Esophagus muscularis mucosa (tissue), 4 donors: ENCODE measurements around the gene RABEP1. TPM values are rescaled to one million over a fixed set of nuclear protein-coding genes. Genes with fewer than 3 reads are reported as not detected.

Experiments used
- DNase-seq: peaks from one replicate; pipeline ENCODE4 v3.0.0-alpha.2; 2017; ENCODE audit errors: extremely low spot score
- H3K27ac ChIP-seq, 4 donors: fragments of 200-600 bp; sonication (generic); replicated peaks in 1 of 4; 1 replicate in 3 of 4; 2 replicates in 1 of 4; pipeline ENCODE4 v1.5.1; 2016 to 2019; ENCODE audit warnings: mild to moderate bottlenecking in 1 of 4
- H3K27me3 ChIP-seq, 4 donors: fragments of 200-600 bp; sonication (generic); one replicate each; pipeline versions ENCODE4 v1.5.1 to v1.6.0; 2016 to 2019
- H3K36me3 ChIP-seq, 4 donors: fragments of 200-600 bp; sonication (generic); one replicate each; pipeline ENCODE4 v1.5.1; 2016 to 2019
- H3K4me1 ChIP-seq, 4 donors: fragments of 200-600 bp; sonication (generic); one replicate each; pipeline ENCODE4 v1.5.1; 2016 to 2019
- H3K4me3 ChIP-seq, 4 donors: fragments of 200-600 bp; sonication (generic); 1 replicate in 2 of 4; 2 replicates in 2 of 4; pipeline ENCODE4 v1.5.1; 2016 to 2019; ENCODE audit warnings: mild to moderate bottlenecking in 4 of 4, moderate library complexity in 1 of 4
- H3K9me3 ChIP-seq, 4 donors: fragments of 200-600 bp; sonication (generic); 1 replicate in 3 of 4; 2 replicates in 1 of 4; pipeline ENCODE4 v1.5.1; 2016 to 2019
- CTCF ChIP-seq, 3 experiments: fragments of 200-600 bp in 2 of 3; fragments of 450-650 bp in 1 of 3; sonication (generic) in 2 of 3; IDR thresholded peaks; one replicate each; pipeline ENCODE4 v1.5.1; 2017 to 2019; ENCODE audit warnings: antibody characterized with exemption in 3 of 3, mild to moderate bottlenecking in 2 of 3, moderate library complexity in 1 of 3
- EP300 ChIP-seq: sonication (generic); formaldehyde crosslinking; IDR thresholded peaks from one replicate; pipeline ENCODE4 v1.6.1; 2017; ENCODE audit warnings: antibody characterized with exemption
- POLR2A ChIP-seq: fragments of 450-650 bp; IDR thresholded peaks from one replicate; pipeline ENCODE4 v1.6.1; 2017; ENCODE audit warnings: antibody characterized with exemption, moderate library complexity, mild to moderate bottlenecking, low read depth
- POLR2AphosphoS5 ChIP-seq, 2 donors: sonication (generic); formaldehyde crosslinking; IDR thresholded peaks; one replicate each; pipeline ENCODE4 v1.6.1; 2017; ENCODE audit warnings: antibody characterized with exemption in 2 of 2
- WGBS: methylation state at CpG from one replicate; pipeline ENCODE4 v1.1.5; 2018; 5-methylcytosine and 5-hydroxymethylcytosine counted together
- intact Hi-C: fragments of 100-400 bp; cut with DNase I; formaldehyde crosslinking; loops from one replicate; pipeline ENCODE4 v1.15.1; 2023
- total RNA-seq, 4 donors: library from RNA; depleted of rRNA; stranded (reverse); fragments of >200 nt; gene quantifications; one replicate each; pipeline versions ENCODE4 v1.1.0 to v1.2.1, GENCODE V29; 2016

The RABEP1 gene
- total RNA-seq, 4 donors from 2014 or later: 39.5 to 49.7 (median 43.1) TPM

- Histone ChIP-seq H3K36me3 (peaks cover 0 to 10% (median 1%) of the 10 kb centered on the region in 4 donors), H3K4me1 (peaks cover 0 to 5% (median 0%) of the 10 kb centered on the region in 4 donors), H3K27ac (no peak overlapping the region), H3K27me3 (no peaks in the 10 kb centered on the region), H3K9me3 (no peaks in the 10 kb centered on the region), H3K4me3 (no peak overlapping the region)
- 94% methylated on average over 4 of the region's 4 CpGs for WGBS
- TF ChIP-seq POLR2AphosphoS5 (IDR thresholded peaks at IDR 0.05) (no peak), EP300 (no peak), CTCF (IDR thresholded peaks at IDR 0.05) (no peak), POLR2A (no peak)
- DNase-seq: no peak
- intact Hi-C loops: loop anchor here (10.0 kb wide), 1 partner anchor 61 kb away; no protein-coding TSS in a partner anchor
Observed at GRCh38 chr17:5325851-5326250, 43.8 kb downstream of the RABEP1 start.

GRCh38 chr17:5329784-5330557 is 47.9 kb downstream of the RABEP1 start:
- Histone ChIP-seq H3K36me3 (peaks cover 9 to 28% (median 23%) of the 10 kb centered on the region in 4 donors), H3K9me3 (no peaks in the 10 kb centered on the region), H3K4me3 (no peak overlapping the region), H3K4me1 (peaks cover 0 to 5% (median 0%) of the 10 kb centered on the region in 4 donors), H3K27ac (no peak overlapping the region), H3K27me3 (no peaks in the 10 kb centered on the region)
- WGBS: 53% methylated on average over 2 of the region's 2 CpGs
- DNase-seq: no peak
- intact Hi-C loops: loop anchor here (10.0 kb wide), 1 partner anchor 65 kb away; no protein-coding TSS in a partner anchor
- no peak for TF ChIP-seq CTCF (IDR thresholded peaks at IDR 0.05)
- TF ChIP-seq POLR2A: no peak
- TF ChIP-seq POLR2AphosphoS5 (IDR thresholded peaks at IDR 0.05): no peak
- TF ChIP-seq EP300: no peak

GRCh38 chr17:5330981-5331380 is 48.9 kb downstream of the RABEP1 start:
- WGBS: 87% methylated on average over 2 of the region's 2 CpGs
- intact Hi-C loops: no loop called here
- H3K9me3 ChIP-seq: no peaks in the 10 kb centered on the region
- no peak for DNase-seq
- peaks cover 0 to 5% (median 0%) of the 10 kb centered on the region in 4 donors for H3K4me1 ChIP-seq
- TF ChIP-seq CTCF (IDR thresholded peaks at IDR 0.05): no peak
- no peak for TF ChIP-seq POLR2AphosphoS5 (IDR thresholded peaks at IDR 0.05)
- TF ChIP-seq EP300: no peak
- no peak overlapping the region for H3K4me3 ChIP-seq
- H3K27ac ChIP-seq: no peak overlapping the region
- H3K27me3 ChIP-seq: no peaks in the 10 kb centered on the region
- peaks cover 9 to 35% (median 26%) of the 10 kb centered on the region in 4 donors for H3K36me3 ChIP-seq

- intact Hi-C loops: no loop called here
- WGBS: 92% methylated on average over 4 of the region's 4 CpGs
- peaks cover 9 to 39% (median 26%) of the 10 kb centered on the region in 4 donors for H3K36me3 ChIP-seq
- H3K27me3 ChIP-seq: no peaks in the 10 kb centered on the region
- H3K4me1 ChIP-seq: peaks cover 0 to 5% (median 0%) of the 10 kb centered on the region in 4 donors
- no peak overlapping the region for H3K4me3 ChIP-seq
- no peak for TF ChIP-seq POLR2A
- TF ChIP-seq POLR2AphosphoS5 (IDR thresholded peaks at IDR 0.05): no peak
- no peak for TF ChIP-seq EP300
- TF ChIP-seq CTCF (IDR thresholded peaks at IDR 0.05): no peak
- no peak for DNase-seq
- H3K27ac ChIP-seq: no peak overlapping the region
- H3K9me3 ChIP-seq: no peaks in the 10 kb centered on the region
Observed at GRCh38 chr17:5331506-5331905, 49.4 kb downstream of the RABEP1 start.
